ENCODE measurements around the gene STAB1. TPM values are rescaled to one million over a fixed set of nuclear protein-coding genes. Genes with fewer than 3 reads are reported as not detected.

The STAB1 gene
- total and polyA plus RNA-seq, 2 of the 13 experiments (the other 11 are each of a cell fraction or from before 2014, with no cell fraction given): 0.09 to 0.34 TPM

DNA sequence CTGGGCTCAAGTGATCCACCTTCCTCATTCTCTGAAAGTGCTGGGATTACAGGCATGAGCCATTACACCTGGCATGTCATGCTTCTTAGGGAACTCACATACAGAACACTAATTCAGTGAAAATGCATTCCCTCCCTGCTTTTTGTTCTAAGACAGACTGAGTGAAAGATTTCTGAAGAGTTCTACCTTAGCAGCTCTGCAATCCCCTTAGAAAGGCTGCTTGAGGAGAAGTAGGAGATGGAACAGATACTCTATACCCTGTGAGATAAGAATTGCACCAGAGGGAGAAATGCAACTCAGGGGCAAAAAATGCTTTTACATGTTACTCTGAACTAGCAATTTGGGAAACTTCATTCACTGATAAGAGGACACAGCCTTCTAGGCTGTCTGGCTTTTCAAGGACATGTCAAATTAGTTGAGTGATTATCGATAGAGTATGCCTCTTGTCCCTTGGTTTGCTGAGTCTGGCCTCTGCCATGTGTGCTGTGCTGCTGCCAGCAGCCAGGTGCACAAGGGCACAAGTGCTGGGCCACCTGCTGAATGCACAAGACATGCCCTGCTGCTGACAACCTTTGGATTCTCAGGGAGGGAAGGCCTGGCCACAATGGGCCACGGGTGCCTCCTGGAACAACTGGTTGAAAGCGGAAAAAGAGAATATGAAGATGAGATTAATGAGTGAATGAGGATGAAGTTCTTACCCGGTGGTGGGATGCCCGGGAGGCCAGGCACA lies 59.1 kb downstream of the STAB1 start:
- no peak for ATAC-seq

DNA sequence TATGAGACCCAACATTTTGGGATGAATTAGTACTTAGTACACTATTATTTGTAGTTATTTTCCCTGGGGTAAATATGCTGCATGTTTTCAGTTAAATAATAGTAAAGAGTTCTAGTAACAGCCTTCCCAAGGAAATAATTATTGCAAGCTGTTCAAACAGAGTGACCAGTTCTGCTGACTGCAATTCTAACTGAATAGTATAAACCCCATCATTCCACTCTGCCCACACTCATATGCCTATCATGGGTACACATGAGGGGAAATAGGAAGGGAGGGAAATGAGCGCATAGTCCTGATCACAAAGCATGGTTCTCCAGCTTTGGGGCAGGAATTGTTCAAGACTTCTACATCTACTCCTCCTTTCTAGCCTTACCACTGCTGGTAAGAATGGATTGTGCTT lies 59.9 kb downstream of the STAB1 start:
- WGBS (ENCODE audit: low lambda C conversion rate): 100% methylated on average over 1 of the region's 1 CpG
- no peak overlapping the region for H3K27ac ChIP-seq (ENCODE audit: extremely low read length, insufficient read depth, low read length)
- intact Hi-C loops (cut with micrococcal nuclease; ENCODE audit: unreplicated experiment) (no loop called here), in situ Hi-C loops (cut with HindIII; ENCODE audit: extremely low pct_ligation_motif_present, low pct_unique_long_range_greater_than_20kb) (no loop called here)
- H3K4me1 ChIP-seq (ENCODE audit: insufficient read depth, low read length): no peaks in the 10 kb centered on the region
- POLR2A ChIA-PET: no interaction called here
- no peaks in the 10 kb centered on the region for H3K79me2 ChIP-seq (ENCODE audit: insufficient read depth, low read length)
- H3K9ac ChIP-seq (ENCODE audit: insufficient read depth, low read depth, low read length): no peak overlapping the region
- H4K20me1 ChIP-seq (ENCODE audit: insufficient read depth, low read length): no peaks in the 10 kb centered on the region
- FAIRE-seq: no peak
- no peak overlapping the region for H2AFZ ChIP-seq (ENCODE audit: low read length)
- no peaks in the 10 kb centered on the region for H3K27me3 ChIP-seq (ENCODE audit: control insufficient read depth in 1 of 2, insufficient read depth in 2 of 2, low read length in 2 of 2)
- H3K9me3 ChIP-seq (ENCODE audit: low read length): no peaks in the 10 kb centered on the region
- H3K36me3 ChIP-seq (replicated peaks in 1 of 2; ENCODE audit: control insufficient read depth in 1 of 2, insufficient read depth in 2 of 2, low read length in 2 of 2): peaks cover 22 to 75% of the 10 kb centered on the region in 2 experiments
- TF ChIP-seq, protein P1, sequence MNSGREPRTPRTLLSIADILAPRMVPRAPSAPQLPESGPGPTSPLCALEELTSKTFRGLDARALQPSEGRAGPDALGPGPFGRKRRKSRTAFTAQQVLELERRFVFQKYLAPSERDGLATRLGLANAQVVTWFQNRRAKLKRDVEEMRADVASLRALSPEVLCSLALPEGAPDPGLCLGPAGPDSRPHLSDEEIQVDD (CRISPR knock-in tag; IDR thresholded peaks at IDR 0.05; ENCODE audit: borderline replicate concordance): no peak
- TF ChIP-seq BCL6 (CRISPR knock-in tag; IDR thresholded peaks at IDR 0.05) (no peak), ZNF24 (IDR thresholded peaks at IDR 0.05) (no peak), ZNF414 (CRISPR knock-in tag; IDR thresholded peaks at IDR 0.05) (no peak), ZBTB38 (CRISPR knock-in tag; IDR thresholded peaks at IDR 0.05) (no peak), SP140L (CRISPR knock-in tag; IDR thresholded peaks at IDR 0.05; ENCODE audit: borderline replicate concordance) (no peak), ARNTL (CRISPR knock-in tag; IDR thresholded peaks at IDR 0.05) (no peak), XBP1 (CRISPR knock-in tag; IDR thresholded peaks at IDR 0.05) (no peak), ZFP36L1 (CRISPR knock-in tag; IDR thresholded peaks at IDR 0.05) (no peak), RARG (CRISPR knock-in tag; IDR thresholded peaks at IDR 0.05; ENCODE audit: low read depth) (no peak), TMF1 (CRISPR knock-in tag; IDR thresholded peaks at IDR 0.05; ENCODE audit: low read depth) (no peak), ZNF17 (CRISPR knock-in tag; IDR thresholded peaks at IDR 0.05) (no peak), JUN (CRISPR knock-in tag; IDR thresholded peaks at IDR 0.05) (no peak), ZNF382 (CRISPR knock-in tag; IDR thresholded peaks at IDR 0.05; ENCODE audit: borderline replicate concordance) (no peak), GLI4 (CRISPR knock-in tag; IDR thresholded peaks at IDR 0.05; ENCODE audit: borderline replicate concordance) (no peak), ZNF160 (CRISPR knock-in tag; IDR thresholded peaks at IDR 0.05) (no peak), MATR3 (CRISPR knock-in tag; IDR thresholded peaks at IDR 0.05) (no peak), PHF21A (CRISPR knock-in tag; IDR thresholded peaks at IDR 0.05) (no peak)
- ATAC-seq: no peak
- no peak overlapping the region for H3K4me3 ChIP-seq (replicated peaks in 1 of 3; ENCODE audit: insufficient read depth in 1 of 3, low read depth in 2 of 3, low read length in 3 of 3)
- H3K4me2 ChIP-seq (ENCODE audit: low read depth, low read length): no peak overlapping the region
- no peak for DNase-seq (ENCODE audit: low spot score)
- CTCF ChIA-PET (ENCODE audit: low intra/inter-chr PET ratio, low total read pairs): no interaction called here
- no TSS peak for BruUV-seq (replicated peaks)

More for the DNA sequence above, 59.1 kb downstream of the STAB1 start:
- Histone ChIP-seq H2AFZ (ENCODE audit: low read length) (no peak overlapping the region), H3K36me3 (replicated peaks in 1 of 2; ENCODE audit: control insufficient read depth in 1 of 2, insufficient read depth in 2 of 2, low read length in 2 of 2) (peaks cover 26 to 72% of the 10 kb centered on the region in 2 experiments), H3K9me3 (ENCODE audit: low read length) (no peaks in the 10 kb centered on the region), H3K4me3 (replicated peaks in 1 of 3; ENCODE audit: insufficient read depth in 1 of 3, low read depth in 2 of 3, low read length in 3 of 3) (no peak overlapping the region), H3K9ac (ENCODE audit: insufficient read depth, low read depth, low read length) (no peak overlapping the region), H3K4me2 (ENCODE audit: low read depth, low read length) (no peak overlapping the region), H3K27me3 (ENCODE audit: control insufficient read depth in 1 of 2, insufficient read depth in 2 of 2, low read length in 2 of 2) (no peaks in the 10 kb centered on the region), H3K79me2 (ENCODE audit: insufficient read depth, low read length) (no peaks in the 10 kb centered on the region), H3K4me1 (ENCODE audit: insufficient read depth, low read length) (no peaks in the 10 kb centered on the region), H3K27ac (ENCODE audit: extremely low read length, insufficient read depth, low read length) (no peak overlapping the region), H4K20me1 (ENCODE audit: insufficient read depth, low read length) (no peaks in the 10 kb centered on the region)
- FAIRE-seq (no peak), DNase-seq (ENCODE audit: low spot score) (no peak)
- TF ChIP-seq ZNF7 (CRISPR knock-in tag; IDR thresholded peaks at IDR 0.05) (peak; percentile 20; the same call in 1 of the 2 replicates), ZC3H4 (CRISPR knock-in tag; IDR thresholded peaks at IDR 0.05; ENCODE audit: borderline replicate concordance) (no peak), AGO2 (optimal IDR thresholded peaks at IDR 0.05; ENCODE audit: low read depth, low read length) (peak; percentile 27)
- ChIA-PET POLR2A (no interaction called here), CTCF (ENCODE audit: low intra/inter-chr PET ratio, low total read pairs) (no interaction called here)
- no TSS peak for BruUV-seq (replicated peaks)
- intact Hi-C loops (cut with micrococcal nuclease; ENCODE audit: unreplicated experiment) (no loop called here), in situ Hi-C loops (cut with HindIII; ENCODE audit: extremely low pct_ligation_motif_present, low pct_unique_long_range_greater_than_20kb) (no loop called here)
- 96% methylated on average over 5 of the region's 5 CpGs for WGBS (ENCODE audit: low lambda C conversion rate)

Data from HepG2 (cell line).